Fibroblast of pulmonary artery (primary cell): ENCODE measurements around the gene MED10.

ENCODE experiments used
- DNase-seq: peaks from one replicate; pipeline ENCODE4 v3.0.0-alpha.2; 2010; ENCODE audit warnings: low read depth
- H3K4me3 ChIP-seq: replicated peaks from 2 replicates; pipeline ENCODE4 v1.5.1; 2011; ENCODE audit warnings: low read depth, mild to moderate bottlenecking, control low read depth, low read length, moderate library complexity
- TF ChIP-seq, protein P1 (sequence below): IDR thresholded peaks from 2 replicates; pipeline ENCODE4 v1.5.1; 2011; ENCODE audit warnings: mild to moderate bottlenecking, control low read depth, low read length, inconsistent platforms; ENCODE audit errors: missing control alignments

MED10 gene

DNA sequence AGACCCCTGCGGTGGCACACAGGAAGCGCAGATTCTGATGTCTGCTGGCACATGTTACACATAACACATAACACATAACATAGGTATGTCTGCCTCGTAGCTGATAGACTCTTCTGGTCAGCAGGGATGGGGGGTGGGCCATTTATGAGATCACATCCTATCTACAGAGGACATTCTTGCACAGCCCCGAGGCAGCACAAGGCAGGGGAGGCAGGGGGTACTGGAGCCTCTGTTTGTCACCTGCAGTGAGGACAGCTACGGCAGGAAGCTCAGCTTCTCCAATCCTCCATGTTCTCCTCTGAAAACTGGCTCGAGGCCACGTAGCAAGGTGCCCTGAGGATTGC lies 16.7 kb upstream of the MED10 start:
- no peak for DNase-seq
- TF ChIP-seq, protein P1, sequence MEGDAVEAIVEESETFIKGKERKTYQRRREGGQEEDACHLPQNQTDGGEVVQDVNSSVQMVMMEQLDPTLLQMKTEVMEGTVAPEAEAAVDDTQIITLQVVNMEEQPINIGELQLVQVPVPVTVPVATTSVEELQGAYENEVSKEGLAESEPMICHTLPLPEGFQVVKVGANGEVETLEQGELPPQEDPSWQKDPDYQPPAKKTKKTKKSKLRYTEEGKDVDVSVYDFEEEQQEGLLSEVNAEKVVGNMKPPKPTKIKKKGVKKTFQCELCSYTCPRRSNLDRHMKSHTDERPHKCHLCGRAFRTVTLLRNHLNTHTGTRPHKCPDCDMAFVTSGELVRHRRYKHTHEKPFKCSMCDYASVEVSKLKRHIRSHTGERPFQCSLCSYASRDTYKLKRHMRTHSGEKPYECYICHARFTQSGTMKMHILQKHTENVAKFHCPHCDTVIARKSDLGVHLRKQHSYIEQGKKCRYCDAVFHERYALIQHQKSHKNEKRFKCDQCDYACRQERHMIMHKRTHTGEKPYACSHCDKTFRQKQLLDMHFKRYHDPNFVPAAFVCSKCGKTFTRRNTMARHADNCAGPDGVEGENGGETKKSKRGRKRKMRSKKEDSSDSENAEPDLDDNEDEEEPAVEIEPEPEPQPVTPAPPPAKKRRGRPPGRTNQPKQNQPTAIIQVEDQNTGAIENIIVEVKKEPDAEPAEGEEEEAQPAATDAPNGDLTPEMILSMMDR = no peak
- no peak overlapping the region for H3K4me3 ChIP-seq

DNA sequence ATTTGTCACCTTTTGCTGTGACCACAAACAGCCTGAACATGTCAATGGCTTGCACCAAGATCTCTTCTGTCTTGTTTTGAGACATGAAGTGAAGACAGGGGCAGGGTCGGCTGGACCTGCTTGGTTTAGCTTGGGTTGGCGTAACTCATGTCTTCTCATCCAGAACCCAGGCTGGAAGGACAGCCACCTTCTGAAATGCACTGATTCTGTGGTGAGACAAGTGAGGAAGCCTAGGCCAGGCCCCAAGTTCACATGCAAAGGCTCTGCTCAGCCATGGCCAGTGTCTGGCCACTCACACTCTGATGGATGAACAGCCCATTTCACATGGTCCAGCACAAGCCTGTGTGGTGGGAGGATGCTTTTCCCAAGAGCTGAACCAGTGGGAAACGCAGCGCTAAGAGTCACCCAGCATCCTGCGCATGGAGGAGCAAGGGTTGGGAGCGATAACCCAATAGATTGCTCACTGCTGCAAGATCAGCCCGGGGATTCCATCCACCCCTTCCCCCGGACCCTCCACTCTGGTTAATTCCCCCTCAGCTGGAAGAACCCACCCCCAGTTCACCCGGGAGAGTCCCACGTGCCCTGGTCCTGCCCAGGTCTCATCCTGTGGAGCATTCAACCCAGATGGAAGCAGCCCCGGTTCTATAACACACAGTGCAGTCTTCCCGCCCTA lies 16.2 kb upstream of the MED10 start:
- TF ChIP-seq, protein P1 = no peak

DNA sequence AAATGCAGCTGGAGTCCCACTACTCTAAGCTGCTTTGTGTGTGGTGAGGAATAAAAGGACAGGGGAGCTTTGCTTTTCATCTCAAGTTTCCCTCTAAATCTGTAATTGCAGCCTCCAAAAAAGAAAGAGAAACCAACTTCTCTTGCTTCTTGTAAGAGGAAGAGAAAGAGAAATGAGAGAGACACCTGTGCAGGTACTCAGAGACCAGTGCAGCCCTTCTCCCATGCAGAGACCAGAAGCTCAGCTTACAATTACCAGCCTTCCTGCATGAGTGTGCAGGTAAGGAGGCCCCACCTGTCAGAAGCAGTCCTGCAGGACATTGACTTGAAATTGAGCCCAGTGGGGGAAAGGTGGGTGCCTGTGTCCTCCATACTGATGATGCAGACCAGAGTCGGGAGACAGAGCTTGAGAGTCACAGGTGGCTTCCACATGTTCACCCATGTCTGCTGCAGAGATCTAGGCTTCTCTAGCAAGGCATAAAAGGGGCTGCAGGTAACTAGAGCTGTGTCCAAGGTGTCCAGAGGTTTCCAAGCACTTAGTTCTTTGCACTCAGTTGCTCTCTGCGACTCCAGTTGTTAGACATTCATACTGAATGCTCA lies 15.3 kb upstream of the MED10 start:
- TF ChIP-seq, protein P1 = no peak
- no peak for DNase-seq
- no peak overlapping the region for H3K4me3 ChIP-seq

More for the DNA sequence above, 16.2 kb upstream of the MED10 start:
- no peak overlapping the region for H3K4me3 ChIP-seq
- no peak for DNase-seq

DNA sequence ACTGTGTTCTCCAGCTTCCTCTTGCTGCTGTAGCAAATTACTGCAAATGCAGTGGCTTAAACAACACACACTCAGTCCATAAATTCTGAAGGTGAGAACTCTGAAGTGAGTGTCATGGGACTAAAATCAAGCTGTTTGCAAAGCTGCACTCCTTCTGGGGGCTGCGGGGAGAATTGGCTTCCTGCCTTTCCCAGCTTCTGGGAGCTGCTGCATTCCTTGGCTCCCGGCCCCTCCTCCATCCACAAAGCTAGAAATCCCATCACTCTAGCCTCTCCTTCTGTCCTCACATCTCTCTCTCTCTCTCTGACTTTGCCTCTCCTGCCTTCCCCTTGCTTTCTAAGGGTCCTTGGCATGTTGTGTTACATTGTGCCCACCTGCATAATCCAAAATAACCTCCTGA lies 14.2 kb upstream of the MED10 start:
- no peak overlapping the region for H3K4me3 ChIP-seq
- TF ChIP-seq, protein P1 = no peak
- no peak for DNase-seq

DNA sequence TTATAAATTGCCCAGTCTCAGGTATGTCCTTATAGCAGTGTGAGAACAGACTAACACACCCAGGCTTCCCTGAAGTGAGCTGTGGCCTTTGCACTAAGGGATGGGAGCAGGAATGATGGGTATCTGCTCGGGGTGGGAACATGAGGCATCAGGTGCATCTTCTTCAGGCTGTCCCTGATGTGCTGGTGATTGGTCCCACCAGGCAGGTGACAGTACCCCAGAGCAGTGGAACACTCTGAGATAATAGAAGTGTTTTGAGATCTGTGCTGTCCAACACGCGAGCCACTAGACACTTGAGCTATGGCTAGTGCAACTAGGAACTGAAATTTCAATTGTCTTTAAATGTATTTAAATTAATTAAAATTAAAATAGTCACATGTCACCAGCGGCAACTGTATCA lies 12.8 kb upstream of the MED10 start:
- DNase-seq = no peak
- H3K4me3 ChIP-seq = no peak overlapping the region
- TF ChIP-seq, protein P1 = no peak

DNA sequence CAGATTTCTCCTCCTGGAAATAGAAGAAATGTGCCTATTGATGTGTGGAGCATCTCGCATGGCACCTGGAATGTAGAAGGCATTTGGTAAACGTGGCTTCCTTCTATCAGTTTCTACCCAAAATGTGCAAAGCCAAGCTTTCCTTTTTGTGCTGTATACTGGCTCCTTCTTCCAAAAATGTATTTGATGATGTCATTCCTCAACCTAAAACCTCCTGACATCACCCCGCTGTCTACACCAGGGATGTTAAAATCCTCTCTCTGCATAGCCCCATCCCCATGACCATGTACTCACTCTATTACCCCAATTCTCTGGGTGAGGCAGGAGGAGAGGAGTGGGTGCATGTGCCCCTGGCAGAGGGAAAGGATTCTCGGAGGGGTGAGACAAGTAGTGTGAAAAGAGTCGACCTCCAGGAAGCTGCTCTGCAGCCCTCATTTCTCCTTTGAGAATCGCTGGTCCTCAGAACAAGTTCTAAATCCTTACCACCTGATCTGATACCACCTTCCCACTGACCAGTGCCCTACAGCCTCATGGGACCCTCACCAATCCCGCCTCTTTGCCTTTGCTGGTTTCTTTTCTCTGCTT lies 11.7 kb upstream of the MED10 start:
- TF ChIP-seq, protein P1 = no peak
- no peak for DNase-seq
- no peak overlapping the region for H3K4me3 ChIP-seq
